Measurements from ENCODE around the gene ARHGAP31. TPM values are rescaled to one million over a fixed set of nuclear protein-coding genes. Genes with fewer than 3 reads are reported as not detected.

The ARHGAP31 gene
- total and polyA plus RNA-seq, 7 donors = 1.9 to 13.2 (median 5.3) TPM

DNA sequence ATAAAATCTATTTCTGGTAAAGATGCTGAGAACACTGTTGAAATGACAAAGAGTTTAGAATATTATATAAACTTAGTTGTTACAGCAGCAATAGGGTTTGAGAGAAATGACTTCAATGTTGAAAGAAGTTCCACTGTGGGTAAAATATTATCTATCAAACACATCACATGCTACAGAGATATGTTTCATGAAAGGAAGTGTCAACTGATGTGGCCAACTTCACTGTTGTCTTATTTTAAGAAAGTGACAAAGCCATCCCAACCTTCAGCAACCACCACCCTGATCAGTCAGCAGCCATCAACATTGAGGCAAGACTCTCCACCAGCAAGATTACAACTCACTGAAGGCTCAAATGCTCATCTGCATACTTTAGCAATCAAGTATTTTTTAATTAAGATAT is 149.0 kb downstream of the ARHGAP31 start:
- Histone ChIP-seq H3K36me3 (ENCODE audit: insufficient read depth in 1 of 2, low read depth in 1 of 2) (peaks cover 11 to 58% of the 10 kb centered on the region in 2 donors), H3K4me1 (no peaks in the 10 kb centered on the region), H3K9me3 (no peaks in the 10 kb centered on the region), H3K4me3 (no peak overlapping the region), H3K27me3 (ENCODE audit: insufficient read depth in 3 of 3, low read length in 2 of 3) (no peaks in the 10 kb centered on the region), H3K27ac (no peak overlapping the region)
- TF ChIP-seq, protein P1, sequence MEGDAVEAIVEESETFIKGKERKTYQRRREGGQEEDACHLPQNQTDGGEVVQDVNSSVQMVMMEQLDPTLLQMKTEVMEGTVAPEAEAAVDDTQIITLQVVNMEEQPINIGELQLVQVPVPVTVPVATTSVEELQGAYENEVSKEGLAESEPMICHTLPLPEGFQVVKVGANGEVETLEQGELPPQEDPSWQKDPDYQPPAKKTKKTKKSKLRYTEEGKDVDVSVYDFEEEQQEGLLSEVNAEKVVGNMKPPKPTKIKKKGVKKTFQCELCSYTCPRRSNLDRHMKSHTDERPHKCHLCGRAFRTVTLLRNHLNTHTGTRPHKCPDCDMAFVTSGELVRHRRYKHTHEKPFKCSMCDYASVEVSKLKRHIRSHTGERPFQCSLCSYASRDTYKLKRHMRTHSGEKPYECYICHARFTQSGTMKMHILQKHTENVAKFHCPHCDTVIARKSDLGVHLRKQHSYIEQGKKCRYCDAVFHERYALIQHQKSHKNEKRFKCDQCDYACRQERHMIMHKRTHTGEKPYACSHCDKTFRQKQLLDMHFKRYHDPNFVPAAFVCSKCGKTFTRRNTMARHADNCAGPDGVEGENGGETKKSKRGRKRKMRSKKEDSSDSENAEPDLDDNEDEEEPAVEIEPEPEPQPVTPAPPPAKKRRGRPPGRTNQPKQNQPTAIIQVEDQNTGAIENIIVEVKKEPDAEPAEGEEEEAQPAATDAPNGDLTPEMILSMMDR (IDR thresholded peaks at IDR 0.05) = no peak
- DNase-seq (no peak), ATAC-seq (peak in 3 of 4 donors; percentile 48 to 83 (median 58))
- intact Hi-C loops (cut with DNase I) = no loop called here

DNA sequence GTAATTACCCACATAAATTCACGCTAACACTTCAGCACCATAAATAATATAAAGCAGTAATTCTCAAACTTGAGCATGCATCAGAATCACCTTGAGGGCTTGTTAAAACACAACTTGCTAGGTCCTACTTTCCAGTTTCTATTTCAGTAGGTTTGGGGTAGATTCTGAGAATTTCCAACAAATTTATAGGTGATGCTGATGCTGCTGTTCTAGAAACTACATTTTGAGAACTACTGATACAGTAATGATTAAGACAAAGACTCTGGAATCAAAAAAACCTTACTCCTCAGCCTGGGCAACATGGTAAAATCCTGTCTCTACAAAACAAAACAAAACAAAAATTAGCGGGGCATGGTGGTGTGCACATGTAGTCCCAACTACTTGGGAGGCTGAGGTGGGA is 150.4 kb downstream of the ARHGAP31 start:
- H3K36me3 ChIP-seq (ENCODE audit: insufficient read depth in 1 of 2, low read depth in 1 of 2) = peaks cover 11 to 68% of the 10 kb centered on the region in 2 donors
- TF ChIP-seq, protein P1 (IDR thresholded peaks at IDR 0.05) = no peak
- no peak overlapping the region for H3K4me3 ChIP-seq
- no peaks in the 10 kb centered on the region for H3K27me3 ChIP-seq (ENCODE audit: insufficient read depth in 3 of 3, low read length in 2 of 3)
- DNase-seq (no peak), ATAC-seq (no peak)
- no peaks in the 10 kb centered on the region for H3K4me1 ChIP-seq
- H3K9me3 ChIP-seq = no peaks in the 10 kb centered on the region
- no peak overlapping the region for H3K27ac ChIP-seq
- intact Hi-C loops (cut with DNase I) = no loop called here
- WGBS, 3 donors = 98 to 99% (median 99%) methylated on average over 2 of the region's 2 CpGs

DNA sequence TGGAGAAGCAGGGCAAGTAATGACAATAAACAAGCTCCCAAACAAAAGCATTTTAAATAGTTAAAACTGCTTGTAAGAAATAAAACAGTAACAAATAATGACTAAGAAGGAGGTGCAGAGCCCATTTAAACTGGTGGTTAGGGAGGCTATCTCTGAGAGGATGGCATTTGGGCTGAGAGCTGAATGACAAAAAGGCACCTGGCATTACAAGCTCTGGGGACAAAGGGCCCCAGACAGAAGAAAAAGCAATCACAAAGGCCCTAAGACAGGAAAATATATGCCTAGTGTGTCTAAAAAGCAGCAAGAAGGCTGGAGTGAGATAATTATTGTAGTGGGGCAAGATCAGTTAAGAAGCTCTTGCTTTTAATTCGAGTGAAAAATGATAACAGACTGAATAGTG is 159.6 kb downstream of the ARHGAP31 start:
- Histone ChIP-seq H3K9me3 (no peaks in the 10 kb centered on the region), H3K4me1 (no peaks in the 10 kb centered on the region), H3K4me3 (no peak overlapping the region), H3K36me3 (ENCODE audit: insufficient read depth in 1 of 2, low read depth in 1 of 2) (peaks cover 9 to 100% of the 10 kb centered on the region in 2 donors), H3K27me3 (ENCODE audit: insufficient read depth in 3 of 3, low read length in 2 of 3) (no peaks in the 10 kb centered on the region), H3K27ac (no peak overlapping the region)
- 81 to 90% (median 90%) methylated on average over 1 of the region's 1 CpG for WGBS, 3 donors
- ATAC-seq (no peak), DNase-seq (no peak)
- intact Hi-C loops (cut with DNase I) = no loop called here
- TF ChIP-seq, protein P1 (IDR thresholded peaks at IDR 0.05) = no peak

- DNase-seq = no peak
- no peak for ATAC-seq
- Histone ChIP-seq H3K27ac (no peak overlapping the region), H3K36me3 (ENCODE audit: insufficient read depth in 1 of 2, low read depth in 1 of 2) (peaks cover 9 to 100% of the 10 kb centered on the region in 2 donors), H3K27me3 (ENCODE audit: insufficient read depth in 3 of 3, low read length in 2 of 3) (no peaks in the 10 kb centered on the region), H3K4me3 (no peak overlapping the region), H3K4me1 (no peaks in the 10 kb centered on the region), H3K9me3 (no peaks in the 10 kb centered on the region)
- 95 to 99% (median 96%) methylated on average over 1 of the region's 1 CpG for WGBS, 3 donors
- TF ChIP-seq, protein P1 (IDR thresholded peaks at IDR 0.05) = no peak
- intact Hi-C loops (cut with DNase I) = no loop called here
Observed at GRCh38 chr3:119456469-119456868, 162.3 kb downstream of the ARHGAP31 start.

GRCh38 chr3:119457246-119457645 is 163.1 kb downstream of the ARHGAP31 start:
- DNase-seq (no peak), ATAC-seq (peak in 3 of 4 donors; percentile 70 to 91 (median 85))
- Histone ChIP-seq H3K4me3 (no peak overlapping the region), H3K36me3 (ENCODE audit: insufficient read depth in 1 of 2, low read depth in 1 of 2) (peaks cover 8 to 100% of the 10 kb centered on the region in 2 donors), H3K27ac (no peak overlapping the region), H3K4me1 (peaks cover 7% of the 10 kb centered on the region), H3K9me3 (no peaks in the 10 kb centered on the region), H3K27me3 (ENCODE audit: insufficient read depth in 3 of 3, low read length in 2 of 3) (no peaks in the 10 kb centered on the region)
- TF ChIP-seq, protein P1 (IDR thresholded peaks at IDR 0.05) = no peak
- 66 to 95% (median 91%) methylated on average over 4 of the region's 4 CpGs for WGBS, 3 donors
- intact Hi-C loops (cut with DNase I) = no loop called here
